Heart left ventricle (tissue), 13 donors: ENCODE measurements around the gene FAM216B.

ENCODE experiments used
- CTCF ChIP-seq, 12 donors: fragments of 200-600 bp; sonication (generic) in 4 of 12; IDR thresholded peaks; one replicate each; pipeline versions ENCODE4 v1.5.0 to v1.8.0; 2018 to 2022; ENCODE audit warnings: antibody characterized with exemption in 12 of 12, mild to moderate bottlenecking in 5 of 12
- POLR2A ChIP-seq, 2 donors: fragments of 450-650 bp; IDR thresholded peaks; one replicate each; pipeline ENCODE4 v1.6.1; 2017; ENCODE audit warnings: antibody characterized with exemption in 2 of 2, mild to moderate bottlenecking in 2 of 2, moderate library complexity in 2 of 2
- donor health status: ischemic (EF 13 %, LVEDD 7.1; RV severe dilation, severe dysfunction).
- donor health status: DM: no; HTN: yes; CAD: no.
- donor health status: DM: no; HTN: no; CAD: no.
- donor health status: ischemic (EF 25% LVEDD 6.9; RV normal size, moderate dysfunction).
- donor health status: ischemic (EF 25% LVEDD 5.7; RV mildly dilated, moderate dysfunction).
- donor health status: ischemic (EF 35%, LVEDD 5.7; RV mildly dilated, moderate dysfunction).
- donor health status: nonischemic (EF 11% LVEDD 7.7; RV severe dilation, severe dysfunction).
- donor health status: DM: yes; HTN: yes; CAD: no.
- donor health status: PGD.
- donor health status: ischemic (EF 29% LVEDD 5.4; RV normal size, mild dysfunction).
- donor health status: nonischemic (EF 23%, LVEDD 6.1; RV moderate dilation, normal function).

DNA sequence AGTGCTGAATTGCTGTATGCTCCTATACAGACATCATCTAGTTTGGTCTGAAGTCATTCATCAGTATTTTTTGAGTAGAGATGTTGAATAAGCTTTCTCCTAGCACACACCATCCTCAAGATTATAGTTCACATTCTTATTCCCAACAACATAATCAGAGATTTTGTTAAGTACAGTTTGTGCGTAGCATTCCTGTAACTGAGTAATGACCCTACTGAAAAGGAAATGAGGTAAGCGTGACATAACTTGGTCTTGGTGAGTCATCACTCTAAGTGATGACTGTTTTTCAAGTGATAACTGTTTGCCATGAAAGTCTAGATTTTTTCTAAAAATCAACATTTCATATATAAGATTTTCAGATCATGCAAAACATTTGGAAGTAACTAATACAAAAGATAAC is 18.5 kb upstream of the FAM216B start:
- TF ChIP-seq CTCF (IDR thresholded peaks at IDR 0.05): no peak
- TF ChIP-seq POLR2A (IDR thresholded peaks at IDR 0.05): no peak
